Ectodermal cell (in vitro differentiated cells): Measurements from ENCODE around the gene SEMA6C.

Experiments used
- H3K27ac ChIP-seq: 2 replicates; pipeline ENCODE4 v1.7.0; 2013; ENCODE audit warnings: mild to moderate bottlenecking, low read depth, low read length; ENCODE audit not compliant: insufficient read depth, poor library complexity, severe bottlenecking
- H3K27me3 ChIP-seq: 2 replicates; pipeline ENCODE4 v1.7.0; 2013; ENCODE audit warnings: mild to moderate bottlenecking, low read length; ENCODE audit not compliant: insufficient read depth, control insufficient read depth, poor library complexity, severe bottlenecking
- H3K36me3 ChIP-seq: one replicate; pipeline ENCODE4 v1.7.0; 2013; ENCODE audit warnings: low read length; ENCODE audit not compliant: control insufficient read depth, insufficient read depth
- H3K4me1 ChIP-seq: one replicate; pipeline ENCODE4 v1.7.0; 2013; ENCODE audit warnings: low read length; ENCODE audit not compliant: control insufficient read depth, insufficient read depth
- H3K4me3 ChIP-seq: 2 replicates; pipeline ENCODE4 v1.7.0; 2013; ENCODE audit warnings: low read depth, low read length, control low read depth; ENCODE audit not compliant: insufficient read depth
- H3K9me3 ChIP-seq: 2 replicates; pipeline ENCODE4 v1.7.0; 2013; ENCODE audit warnings: mild to moderate bottlenecking, low read length, moderate library complexity; ENCODE audit not compliant: control insufficient read depth
- WGBS, 2 experiments: methylation state at CpG; one replicate each; pipeline ENCODE4 v1.1.7; 2013; ENCODE audit warnings: missing lambda C conversion rate in 2 of 2; 5-methylcytosine and 5-hydroxymethylcytosine counted together

SEMA6C gene

DNA sequence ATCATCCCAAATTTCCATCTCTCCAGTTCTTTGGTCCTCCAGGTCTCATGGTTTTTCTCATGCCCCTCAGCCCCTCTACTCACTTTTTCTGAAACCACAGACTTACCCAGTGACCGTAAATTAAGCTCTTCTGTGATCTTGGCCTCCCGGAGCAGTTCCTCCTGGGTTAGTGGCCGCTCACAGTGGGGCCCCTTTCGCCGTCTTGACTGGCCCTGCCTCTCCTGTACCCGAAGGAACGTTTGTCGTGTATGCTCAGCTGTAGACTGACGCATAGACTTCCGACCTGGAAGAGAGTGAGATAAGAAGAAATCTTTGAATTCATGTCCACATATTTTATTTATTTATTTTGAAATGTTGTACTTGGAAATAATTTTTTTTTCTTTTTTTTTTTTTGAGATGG is 37.8 kb upstream of the SEMA6C start:
- no peak overlapping the region for H3K27ac ChIP-seq
- 95 to 97% methylated on average over 9 to 10 of the region's 10 CpGs for WGBS, 2 experiments
- peaks cover 10% of the 10 kb centered on the region for H3K4me1 ChIP-seq
- no peaks in the 10 kb centered on the region for H3K9me3 ChIP-seq
- no peaks in the 10 kb centered on the region for H3K27me3 ChIP-seq
- no peak overlapping the region for H3K4me3 ChIP-seq
- H3K36me3 ChIP-seq, result peaks cover 44% of the 10 kb centered on the region

DNA sequence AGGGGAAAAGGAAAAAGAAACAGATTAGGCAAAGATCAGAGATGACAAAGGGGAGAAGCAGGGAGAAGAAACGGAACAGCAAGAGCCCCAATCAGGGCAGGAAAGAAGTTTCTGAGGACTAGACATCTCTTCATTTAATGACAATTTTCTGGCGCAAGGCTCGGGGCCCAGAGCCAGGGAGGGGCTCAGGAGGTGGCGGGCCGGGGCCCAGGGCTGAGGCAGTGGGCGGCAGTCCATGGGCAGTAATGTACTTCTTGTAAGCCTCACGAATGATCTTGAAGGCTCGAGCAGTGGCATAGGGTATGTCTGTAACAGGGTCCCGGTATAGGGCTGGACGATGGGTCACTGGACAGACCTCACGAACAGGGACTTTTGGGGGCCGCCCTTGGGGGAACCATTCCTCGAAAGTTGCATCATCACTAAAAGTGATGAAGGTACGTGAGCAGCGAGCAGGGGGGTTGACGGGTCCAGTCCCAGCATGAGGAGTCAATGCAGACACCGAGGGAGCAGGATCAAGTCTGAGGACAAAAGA is 30.1 kb upstream of the SEMA6C start:
- H3K4me3 ChIP-seq, result no peak overlapping the region
- H3K27me3 ChIP-seq, result no peaks in the 10 kb centered on the region
- H3K27ac ChIP-seq, result peak overlapping the region; percentile 6
- H3K4me1 ChIP-seq, result no peaks in the 10 kb centered on the region
- no peaks in the 10 kb centered on the region for H3K9me3 ChIP-seq
- 95% methylated on average over 17 of the region's 17 CpGs for WGBS, 2 experiments
- H3K36me3 ChIP-seq, result peaks cover 34% of the 10 kb centered on the region

DNA sequence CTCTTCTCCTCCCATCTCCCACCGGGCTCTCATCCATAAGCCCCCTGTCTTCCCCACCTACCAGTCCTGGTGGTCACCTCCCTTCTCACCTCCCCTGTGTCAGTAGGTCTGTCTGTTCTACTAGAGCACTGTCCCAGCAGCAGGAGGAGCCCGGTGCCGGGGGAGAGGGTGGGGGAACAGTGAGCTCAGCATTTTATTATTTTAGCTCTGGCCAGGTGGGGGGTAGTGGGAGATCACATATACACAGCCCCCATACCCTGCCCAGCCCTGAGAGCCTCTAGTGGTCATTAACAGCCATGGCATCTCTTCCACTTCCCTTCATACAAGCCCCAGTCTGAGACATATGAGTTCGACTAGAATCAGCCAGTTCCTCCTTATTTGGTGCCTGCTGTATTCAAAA is 29.4 kb upstream of the SEMA6C start, which contains the start of gene TMOD4:
Gene TMOD4, minus strand, starts transcription at position 119 of the 400 bp plus-strand sequence. CDS start 1,106 bp downstream, outside the sequence.
- peak within 1 kb of the TSS; percentile 6 for H3K27ac ChIP-seq
- H3K9me3 ChIP-seq, result no peaks in the 10 kb centered on the region
- H3K4me3 ChIP-seq, result no peak within 1 kb of the TSS
- no peaks in the 10 kb centered on the region for H3K27me3 ChIP-seq
- H3K36me3 ChIP-seq, result peaks cover 28% of the 10 kb centered on the region
- 89% methylated on average over 2 to 4 of the region's 4 CpGs for WGBS, 2 experiments
- H3K4me1 ChIP-seq, result no peaks in the 10 kb centered on the region

DNA sequence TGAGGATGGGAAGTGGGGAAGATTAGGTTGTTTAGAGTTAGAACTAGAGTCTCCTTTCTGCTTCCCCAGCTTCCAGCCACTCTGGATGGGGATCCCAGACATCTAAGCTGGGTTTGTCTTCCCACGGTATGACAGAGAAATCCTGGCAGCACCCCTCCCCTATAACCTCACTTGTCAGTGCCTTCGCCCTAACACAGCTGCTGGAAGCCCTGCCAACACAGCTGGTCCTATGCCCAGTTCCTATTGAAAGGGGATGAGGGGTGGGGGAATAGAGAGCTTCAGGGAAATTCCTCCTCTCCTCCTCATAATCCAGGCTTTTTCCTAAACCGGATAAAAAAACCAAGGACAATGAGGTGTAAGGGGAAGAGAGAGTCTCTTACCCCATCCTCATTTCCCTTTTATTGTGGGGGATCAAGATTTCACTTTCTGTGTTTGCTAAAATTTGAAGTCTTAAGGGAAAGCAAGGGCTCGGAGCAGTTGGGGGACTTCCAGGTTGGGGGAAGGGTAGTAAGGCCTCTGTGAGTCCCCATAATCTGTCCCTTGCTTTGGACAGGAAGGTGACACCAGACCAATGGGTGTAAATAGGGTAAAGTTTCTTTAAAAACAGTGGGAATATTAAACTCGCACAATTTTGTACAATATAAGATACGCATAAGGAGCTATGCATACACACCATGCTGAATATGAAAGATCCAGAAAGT is 28.8 kb upstream of the SEMA6C start:
- H3K27ac ChIP-seq, result no peak overlapping the region
- H3K4me3 ChIP-seq, result no peak overlapping the region
- WGBS, 2 experiments, result 95 to 99% methylated on average over 4 to 5 of the region's 6 CpGs
- H3K27me3 ChIP-seq, result no peaks in the 10 kb centered on the region
- no peaks in the 10 kb centered on the region for H3K9me3 ChIP-seq
- H3K4me1 ChIP-seq, result no peaks in the 10 kb centered on the region
- peaks cover 24% of the 10 kb centered on the region for H3K36me3 ChIP-seq

DNA sequence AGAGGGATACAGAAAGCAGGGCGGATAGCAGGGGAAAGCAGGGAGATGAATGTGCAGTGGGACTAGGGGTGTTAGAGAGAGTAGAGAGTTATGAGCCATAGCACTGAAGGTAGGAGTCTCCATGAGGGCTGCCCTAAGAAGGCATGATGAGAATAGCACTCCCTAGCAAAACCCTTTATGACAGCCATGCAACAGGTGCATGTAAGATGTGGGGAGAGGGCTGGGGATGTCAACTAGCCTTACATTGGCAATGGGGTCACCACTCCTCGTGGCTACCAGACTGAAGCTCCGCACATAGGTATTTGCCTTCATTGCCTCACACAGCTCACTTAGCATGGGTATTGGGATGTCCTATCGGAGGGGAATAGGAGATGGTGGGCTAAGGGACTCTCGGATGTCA is 24.8 kb upstream of the SEMA6C start:
- Histone ChIP-seq H3K27me3 (no peaks in the 10 kb centered on the region), H3K27ac (no peak overlapping the region), H3K9me3 (no peaks in the 10 kb centered on the region), H3K4me1 (peaks cover 5% of the 10 kb centered on the region), H3K36me3 (peaks cover 7% of the 10 kb centered on the region), H3K4me3 (no peak overlapping the region)
- WGBS, 2 experiments, result 83 to 93% methylated on average over 4 to 5 of the region's 5 CpGs

DNA sequence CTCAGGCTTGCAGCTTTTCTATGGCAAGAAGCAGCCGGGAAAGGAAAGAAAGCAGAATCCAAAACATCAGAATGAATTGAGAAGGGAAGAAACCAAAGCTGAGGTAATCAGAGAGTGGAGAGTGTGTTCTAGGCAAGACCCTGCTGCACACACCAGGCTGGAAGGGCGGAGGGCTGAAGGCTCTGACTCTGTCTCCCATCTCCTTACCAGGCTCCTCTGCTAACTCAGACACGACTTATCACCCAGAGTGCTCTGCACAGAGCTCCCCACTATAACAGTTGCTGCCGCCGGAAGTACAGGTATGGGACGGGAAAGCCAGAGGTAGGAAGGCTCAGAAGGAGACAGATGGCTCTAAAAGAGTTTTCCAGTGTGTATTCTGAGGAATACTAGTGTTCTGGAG is 20.7 kb upstream of the SEMA6C start:
- Histone ChIP-seq H3K9me3 (no peaks in the 10 kb centered on the region), H3K36me3 (no peaks in the 10 kb centered on the region), H3K27ac (no peak overlapping the region), H3K4me1 (peaks cover 16% of the 10 kb centered on the region), H3K4me3 (peak overlapping the region; percentile 95), H3K27me3 (no peaks in the 10 kb centered on the region)
- WGBS, 2 experiments, result 95% methylated on average over 6 of the region's 6 CpGs

DNA sequence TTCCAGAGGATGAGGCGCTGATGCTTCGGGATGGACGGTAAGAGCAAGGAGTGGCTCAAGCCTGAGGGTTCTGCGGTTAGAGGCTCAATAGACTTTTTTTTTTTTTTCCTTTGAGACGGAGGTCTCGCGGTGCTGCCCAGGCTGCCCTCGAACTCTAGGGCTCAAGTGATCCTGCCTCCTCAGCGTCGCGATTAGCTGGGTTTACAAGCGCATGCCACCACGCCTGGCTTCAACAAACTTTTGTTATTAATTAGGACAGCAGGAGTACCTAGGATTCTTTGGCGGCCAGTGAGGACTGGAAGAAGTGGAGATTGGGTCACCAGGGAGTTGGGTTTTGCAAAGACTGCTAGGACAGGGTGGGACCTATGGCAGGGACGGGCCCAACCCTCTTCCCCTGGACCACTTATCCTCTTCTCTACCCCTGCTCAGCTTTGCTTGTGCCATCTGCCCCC is 20.1 kb upstream of the SEMA6C start:
- WGBS, 2 experiments, result 8 to 10% methylated on average over 15 of the region's 15 CpGs
- Histone ChIP-seq H3K4me3 (peak overlapping the region; percentile 95), H3K27ac (peak overlapping the region; percentile 60), H3K9me3 (no peaks in the 10 kb centered on the region), H3K4me1 (peaks cover 16% of the 10 kb centered on the region), H3K27me3 (no peaks in the 10 kb centered on the region), H3K36me3 (peaks cover 4% of the 10 kb centered on the region)

DNA sequence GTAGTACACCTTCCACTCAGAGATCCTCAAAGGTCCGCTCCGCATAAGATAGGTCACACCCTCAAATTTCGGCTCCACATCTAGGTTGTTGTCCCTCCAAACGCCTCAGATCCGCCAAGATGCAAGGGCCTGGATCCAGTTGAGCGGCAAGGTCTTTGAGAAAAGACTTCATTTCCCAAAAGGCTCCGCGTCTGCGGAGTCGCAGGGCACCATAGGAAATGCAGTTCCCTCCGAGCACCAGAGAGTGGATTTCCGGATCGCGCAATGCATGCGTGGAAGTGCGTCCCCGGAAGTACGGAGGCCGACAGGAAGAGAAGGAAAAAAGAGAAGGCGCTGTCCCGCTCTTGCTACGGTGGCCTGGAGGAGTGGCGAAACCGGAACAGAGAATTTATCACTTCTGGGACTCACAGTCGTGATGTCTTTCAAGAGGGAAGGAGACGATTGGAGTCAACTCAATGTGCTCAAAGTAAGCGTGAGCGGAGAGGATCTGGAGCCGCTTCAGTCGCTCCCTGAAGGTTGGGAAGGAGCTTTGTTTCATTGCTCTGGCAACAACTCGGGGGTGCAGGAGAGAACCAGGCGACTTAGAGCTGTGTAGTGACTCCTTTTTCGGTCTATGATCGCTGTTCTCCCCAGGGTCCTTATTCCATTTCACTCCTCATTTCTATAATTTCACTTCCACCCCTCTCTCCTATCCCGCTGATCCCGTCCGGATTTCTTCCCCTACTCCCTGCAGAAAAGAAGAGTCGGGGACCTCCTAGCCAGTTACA is 19.5 kb upstream of the SEMA6C start, which contains the start of the genes LYSMD1 and SCNM1:
Gene LYSMD1, minus strand, starts transcription at position 165 of the 767 bp plus-strand sequence. CDS start 644 bp downstream, outside the sequence.
Gene SCNM1, plus strand, starts transcription at position 407 of the 767 bp plus-strand sequence. Its CDS starts 9 bp downstream, at position 416.
- H3K27me3 ChIP-seq, result no peaks in the 10 kb centered on the region
- peaks cover 16% of the 10 kb centered on the region for H3K4me1 ChIP-seq
- 0% methylated on average over 38 of the region's 38 CpGs for WGBS, 2 experiments
- peaks cover 7% of the 10 kb centered on the region for H3K36me3 ChIP-seq
- no peaks in the 10 kb centered on the region for H3K9me3 ChIP-seq
- H3K27ac ChIP-seq, result peak within 1 kb of the TSS; percentile 72
- H3K4me3 ChIP-seq, result peak within 1 kb of the TSS; percentile 95

DNA sequence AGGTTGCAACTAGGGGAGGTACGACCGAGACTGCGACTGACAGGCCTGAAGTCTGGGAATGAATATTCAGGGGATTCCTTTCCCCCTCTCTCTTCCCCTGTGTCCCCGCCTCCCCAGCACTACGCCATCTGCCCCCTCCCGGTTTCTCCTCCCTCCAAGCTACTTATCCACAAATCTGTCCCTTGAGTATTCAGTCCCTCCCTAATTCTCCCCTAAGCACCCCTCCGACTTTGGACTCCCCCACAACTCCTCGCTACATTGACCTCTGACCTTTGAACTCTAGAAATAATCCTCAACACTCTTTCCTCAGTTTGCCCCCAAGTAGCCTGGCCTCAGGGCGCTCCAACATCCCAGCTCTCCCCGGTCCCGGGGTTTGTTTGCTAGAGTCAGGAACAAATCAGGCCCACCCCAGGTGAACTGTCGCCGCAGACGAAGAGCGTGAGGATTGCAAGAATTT is 18.9 kb upstream of the SEMA6C start:
- WGBS, 2 experiments, result 3% methylated on average over 15 of the region's 15 CpGs
- Histone ChIP-seq H3K9me3 (no peaks in the 10 kb centered on the region), H3K27me3 (no peaks in the 10 kb centered on the region), H3K27ac (peak overlapping the region; percentile 72), H3K36me3 (peaks cover 7% of the 10 kb centered on the region), H3K4me1 (peaks cover 16% of the 10 kb centered on the region), H3K4me3 (peak overlapping the region; percentile 95)
